ENCODE data around the gene ADK.
A peak's percentile ranks its signal among the peaks of the same experiment; 100 is the strongest.
"Not testable (repeated sequence)": the region's sequence is repeated elsewhere in the genome, so short reads cannot be mapped to it uniquely, and the experiment has no call there.

The ADK gene

GRCh38 chr10:74293686-74294371 is 142.8 kb downstream of the ADK start:
- DNase-seq (ENCODE audit: low read depth) = peak; percentile 48
- TF ChIP-seq CTCF (IDR thresholded peaks at IDR 0.05; ENCODE audit: low read depth, low read length, missing control alignments) = no peak
- no peak overlapping the region for H3K4me3 ChIP-seq (ENCODE audit: low read depth, low read length)
- in situ Hi-C loops (cut with HindIII; ENCODE audit: low sequenced_read_pairs) = no loop called here

GRCh38 chr10:74297389-74298080 is 146.5 kb downstream of the ADK start:
- TF ChIP-seq CTCF (IDR thresholded peaks at IDR 0.05; ENCODE audit: low read depth, low read length, missing control alignments) = no peak
- H3K4me3 ChIP-seq (ENCODE audit: low read depth, low read length) = no peak overlapping the region
- no peak for DNase-seq (ENCODE audit: low read depth)
- in situ Hi-C loops (cut with HindIII; ENCODE audit: low sequenced_read_pairs) = no loop called here

GRCh38 chr10:74300074-74300621 is 149.1 kb downstream of the ADK start:
- in situ Hi-C loops (cut with HindIII; ENCODE audit: low sequenced_read_pairs); H3K4me3 ChIP-seq (ENCODE audit: low read depth, low read length); DNase-seq (ENCODE audit: low read depth): not testable (repeated sequence)

- in situ Hi-C loops (cut with HindIII; ENCODE audit: low sequenced_read_pairs) = no loop called here
- DNase-seq (ENCODE audit: low read depth) = no peak
- no peak overlapping the region for H3K4me3 ChIP-seq (ENCODE audit: low read depth, low read length)
- no peak for TF ChIP-seq CTCF (IDR thresholded peaks at IDR 0.05; ENCODE audit: low read depth, low read length, missing control alignments)
Measured at GRCh38 chr10:74300666-74301065, 149.6 kb downstream of the ADK start.

GRCh38 chr10:74305730-74306129 is 154.7 kb downstream of the ADK start:
- in situ Hi-C loops (cut with HindIII; ENCODE audit: low sequenced_read_pairs) = no loop called here
- no peak for DNase-seq (ENCODE audit: low read depth)
- H3K4me3 ChIP-seq (ENCODE audit: low read depth, low read length) = no peak overlapping the region
- TF ChIP-seq CTCF (IDR thresholded peaks at IDR 0.05; ENCODE audit: low read depth, low read length, missing control alignments) = no peak

GRCh38 chr10:74306227-74306982 is 155.4 kb downstream of the ADK start:
- TF ChIP-seq CTCF (IDR thresholded peaks at IDR 0.05; ENCODE audit: low read depth, low read length, missing control alignments) = no peak
- H3K4me3 ChIP-seq (ENCODE audit: low read depth, low read length) = no peak overlapping the region
- in situ Hi-C loops (cut with HindIII; ENCODE audit: low sequenced_read_pairs) = no loop called here
- DNase-seq (ENCODE audit: low read depth) = no peak
